Trophoblast cell (in vitro differentiated cells and primary cell): Measurements from ENCODE around the gene PWP2.
"Not testable (repeated sequence)": the region's sequence is repeated elsewhere in the genome, so short reads cannot be mapped to it uniquely, and the experiment has no call there.

Source experiments
- DNase-seq, 2 donors: peaks; one replicate each; pipeline ENCODE4 v3.0.0-alpha.2; 2016
- H2AFZ ChIP-seq: 2 replicates; pipeline ENCODE4 v1.6.1; 2013; ENCODE audit warnings: low read length, moderate library complexity, mild to moderate bottlenecking; ENCODE audit not compliant: insufficient read depth, poor library complexity
- H2AK5ac ChIP-seq: 2 replicates; pipeline ENCODE4 v1.6.1; 2013; ENCODE audit warnings: mild to moderate bottlenecking, low read length
- H2BK120ac ChIP-seq: 2 replicates; pipeline ENCODE4 v1.6.1; 2013; ENCODE audit warnings: low read length, mild to moderate bottlenecking, moderate library complexity; ENCODE audit not compliant: insufficient read depth, poor library complexity
- H2BK12ac ChIP-seq: 2 replicates; pipeline ENCODE4 v1.6.1; 2013; ENCODE audit warnings: mild to moderate bottlenecking, low read length, moderate library complexity
- H2BK5ac ChIP-seq: 2 replicates; pipeline ENCODE4 v1.6.1; 2013; ENCODE audit warnings: low read length, low read depth, moderate library complexity, mild to moderate bottlenecking; ENCODE audit not compliant: poor library complexity
- H3K14ac ChIP-seq: 2 replicates; pipeline ENCODE4 v1.6.1; 2013; ENCODE audit warnings: mild to moderate bottlenecking, low read length
- H3K18ac ChIP-seq: 2 replicates; pipeline ENCODE4 v1.6.1; 2013; ENCODE audit warnings: mild to moderate bottlenecking, low read length
- H3K23ac ChIP-seq: 2 replicates; pipeline ENCODE4 v1.6.1; 2013; ENCODE audit warnings: low read length
- H3K27ac ChIP-seq: 2 replicates; pipeline ENCODE4 v1.5.1; 2013; ENCODE audit warnings: low read depth, mild to moderate bottlenecking, inconsistent platforms, low read length, moderate library complexity
- H3K27me3 ChIP-seq: 2 replicates; pipeline ENCODE4 v1.6.1; 2013; ENCODE audit warnings: inconsistent platforms, mild to moderate bottlenecking, low read length, moderate library complexity; ENCODE audit not compliant: insufficient read depth
- H3K36me3 ChIP-seq, 2 experiments: 1 replicate in 1 of 2; 2 replicates in 1 of 2; pipeline ENCODE4 v1.6.1; 2013; ENCODE audit warnings: low read length in 2 of 2, mild to moderate bottlenecking in 2 of 2, moderate library complexity in 1 of 2; ENCODE audit not compliant: insufficient read depth in 2 of 2, control insufficient read depth in 1 of 2
- H3K4ac ChIP-seq: 2 replicates; pipeline ENCODE4 v1.6.1; 2013; ENCODE audit warnings: low read depth, mild to moderate bottlenecking, low read length, moderate library complexity
- H3K4me1 ChIP-seq, 2 experiments: 1 replicate in 1 of 2; 2 replicates in 1 of 2; pipeline ENCODE4 v1.6.1; 2013; ENCODE audit warnings: low read length in 2 of 2, mild to moderate bottlenecking in 2 of 2, moderate library complexity in 1 of 2; ENCODE audit not compliant: insufficient read depth in 2 of 2, control insufficient read depth in 1 of 2
- H3K4me2 ChIP-seq: 2 replicates; pipeline ENCODE4 v1.6.1; 2013; ENCODE audit warnings: inconsistent platforms, mild to moderate bottlenecking, low read length, moderate library complexity
- H3K4me3 ChIP-seq: 2 replicates; pipeline ENCODE4 v1.5.1; 2013; ENCODE audit warnings: mild to moderate bottlenecking, low read depth, low read length, inconsistent platforms
- H3K79me1 ChIP-seq: one replicate; pipeline ENCODE4 v1.6.1; 2013; ENCODE audit warnings: low read length
- H3K79me2 ChIP-seq: 2 replicates; pipeline ENCODE4 v1.6.1; 2013; ENCODE audit warnings: low read length, mild to moderate bottlenecking; ENCODE audit not compliant: control insufficient read depth, insufficient read depth, poor library complexity
- H3K9ac ChIP-seq: 2 replicates; pipeline ENCODE4 v1.6.1; 2013; ENCODE audit warnings: mild to moderate bottlenecking, low read length
- H3K9me3 ChIP-seq: 2 replicates; pipeline ENCODE4 v1.6.1; 2013; ENCODE audit warnings: low read depth, mild to moderate bottlenecking, control low read depth, inconsistent platforms, low read length; ENCODE audit not compliant: insufficient read depth
- H4K12ac ChIP-seq: 2 replicates; pipeline ENCODE4 v1.6.1; 2013; ENCODE audit warnings: low read depth, mild to moderate bottlenecking, low read length, moderate library complexity
- H4K8ac ChIP-seq: 2 replicates; pipeline ENCODE4 v1.6.1; 2013; ENCODE audit warnings: low read depth, mild to moderate bottlenecking, low read length, moderate library complexity
- H4K91ac ChIP-seq: one replicate; pipeline ENCODE4 v1.6.1; 2013; ENCODE audit warnings: low read depth, mild to moderate bottlenecking, low read length, moderate library complexity
- WGBS: extraction: QIAGEN DNeasy Blood & Tissue Kit; methylation state at CpG from one replicate; pipeline ENCODE4 v1.1.7; 2013; ENCODE audit warnings: missing lambda C conversion rate; ENCODE audit not compliant: insufficient read length, insufficient coverage; ENCODE audit errors: extremely low coverage; 5-methylcytosine and 5-hydroxymethylcytosine counted together

PWP2 gene

GRCh38 chr21:44171962-44172572, 64.9 kb downstream of the PWP2 start:
- H3K18ac ChIP-seq, H2BK5ac ChIP-seq, H3K14ac ChIP-seq, H3K9me3 ChIP-seq, H3K4me3 ChIP-seq, H2BK120ac ChIP-seq, H3K36me3 ChIP-seq, H2BK12ac ChIP-seq, H3K79me1 ChIP-seq, H3K27ac ChIP-seq, H3K4me2 ChIP-seq, H2AK5ac ChIP-seq, DNase-seq, H3K79me2 ChIP-seq, H4K12ac ChIP-seq, H3K4ac ChIP-seq, H3K27me3 ChIP-seq, H3K23ac ChIP-seq, H3K9ac ChIP-seq, H2AFZ ChIP-seq, H4K91ac ChIP-seq, H3K4me1 ChIP-seq, H4K8ac ChIP-seq: not testable (repeated sequence)
- WGBS, result no CpG with 5 or more reads among the region's 13 CpGs

GRCh38 chr21:44172741-44173140, 65.5 kb downstream of the PWP2 start:
- H4K8ac ChIP-seq, H4K12ac ChIP-seq: not testable (repeated sequence)
- WGBS, result no CpG with 5 or more reads among the region's 19 CpGs

GRCh38 chr21:44175189-44175588, 68.0 kb downstream of the PWP2 start:
- not testable (repeated sequence) for DNase-seq, H3K9me3 ChIP-seq, H3K36me3 ChIP-seq, H3K14ac ChIP-seq, H3K27ac ChIP-seq, H3K18ac ChIP-seq, H2BK120ac ChIP-seq, H3K79me2 ChIP-seq, H3K4ac ChIP-seq, H2BK5ac ChIP-seq, H3K4me3 ChIP-seq, H3K23ac ChIP-seq, H4K8ac ChIP-seq, H3K9ac ChIP-seq, H2BK12ac ChIP-seq, H4K12ac ChIP-seq, H3K27me3 ChIP-seq, H2AK5ac ChIP-seq, H3K4me1 ChIP-seq, H4K91ac ChIP-seq, H2AFZ ChIP-seq, H3K4me2 ChIP-seq, H3K79me1 ChIP-seq
- WGBS, result no CpG with 5 or more reads among the region's 17 CpGs

More at GRCh38 chr21:44172741-44173140, 65.5 kb downstream of the PWP2 start:
- H2AFZ ChIP-seq, H3K23ac ChIP-seq, DNase-seq, H4K91ac ChIP-seq, H3K9ac ChIP-seq, H3K36me3 ChIP-seq, H3K4ac ChIP-seq, H2AK5ac ChIP-seq, H3K18ac ChIP-seq, H3K9me3 ChIP-seq, H2BK5ac ChIP-seq, H3K14ac ChIP-seq, H3K4me1 ChIP-seq, H3K4me2 ChIP-seq, H3K79me2 ChIP-seq, H3K79me1 ChIP-seq, H3K4me3 ChIP-seq, H2BK120ac ChIP-seq, H2BK12ac ChIP-seq, H3K27me3 ChIP-seq, H3K27ac ChIP-seq: not testable (repeated sequence)

DNA sequence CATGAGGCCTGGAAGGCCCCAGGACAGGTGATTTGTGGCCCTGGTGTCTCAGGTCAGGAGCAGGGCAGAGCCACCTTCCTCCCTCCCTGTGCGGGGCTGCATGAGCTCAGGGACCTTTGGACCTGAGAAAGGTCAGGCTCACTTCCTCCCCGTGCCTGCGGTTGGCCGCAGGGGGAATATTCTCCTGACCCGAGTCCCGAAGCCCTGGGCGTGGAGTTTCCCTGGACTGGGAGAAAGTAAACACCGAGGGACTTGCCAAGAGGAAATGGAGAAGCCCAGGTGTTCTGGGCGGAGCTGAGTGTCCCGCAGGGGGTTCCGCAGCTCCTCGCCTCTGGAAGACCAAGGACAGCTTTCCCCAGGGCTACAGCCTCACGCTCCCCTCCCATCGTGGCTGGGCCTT, 68.9 kb downstream of the PWP2 start:
- not testable (repeated sequence) for H4K12ac ChIP-seq, H4K8ac ChIP-seq, H3K14ac ChIP-seq, H2AK5ac ChIP-seq, H4K91ac ChIP-seq, H3K4ac ChIP-seq, H3K23ac ChIP-seq, H3K9me3 ChIP-seq, H3K18ac ChIP-seq, H2AFZ ChIP-seq, H2BK5ac ChIP-seq, H3K27ac ChIP-seq, H3K4me3 ChIP-seq, H3K27me3 ChIP-seq, H3K4me2 ChIP-seq, H3K36me3 ChIP-seq, H3K79me1 ChIP-seq, H3K9ac ChIP-seq, H3K4me1 ChIP-seq, H2BK120ac ChIP-seq, DNase-seq, H2BK12ac ChIP-seq, H3K79me2 ChIP-seq
- no CpG with 5 or more reads among the region's 14 CpGs for WGBS
